ENCODE measurements around the gene SLC9A6.

Gene SLC9A6

DNA sequence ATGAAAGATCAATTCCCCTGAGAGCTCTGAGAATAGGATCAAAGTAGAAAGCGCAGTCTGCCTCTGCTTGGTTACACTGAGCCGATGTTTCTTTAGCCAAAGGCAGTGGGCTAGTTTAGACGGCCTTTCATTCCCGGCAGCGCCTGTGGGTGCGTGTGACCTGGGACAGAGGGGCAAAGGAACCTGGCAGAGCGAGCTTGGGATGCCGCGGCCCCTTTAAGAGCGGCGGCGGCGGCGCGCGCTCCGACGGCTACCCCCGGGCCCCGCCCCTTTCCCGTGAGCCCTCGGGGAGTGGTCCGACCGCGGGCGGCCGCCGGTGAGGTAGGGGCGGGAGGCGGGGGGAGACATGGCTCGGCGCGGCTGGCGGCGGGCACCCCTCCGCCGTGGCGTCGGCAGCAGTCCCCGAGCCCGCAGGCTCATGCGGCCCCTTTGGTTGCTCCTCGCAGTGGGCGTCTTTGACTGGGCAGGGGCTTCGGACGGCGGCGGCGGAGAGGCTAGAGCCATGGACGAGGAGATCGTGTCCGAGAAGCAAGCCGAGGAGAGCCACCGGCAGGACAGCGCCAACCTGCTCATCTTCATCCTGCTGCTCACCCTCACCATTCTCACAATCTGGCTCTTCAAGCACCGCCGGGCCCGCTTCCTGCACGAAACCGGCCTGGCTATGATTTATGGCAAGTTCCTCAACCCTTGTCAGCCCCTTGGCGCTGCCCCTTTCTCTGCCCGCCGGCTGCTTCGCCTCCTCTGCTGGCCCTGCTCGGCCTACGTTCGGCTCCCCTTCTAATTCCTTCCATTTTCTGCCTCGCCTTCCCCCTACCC is at the start of gene SLC9A6:
TSS of gene SLC9A6 (plus strand) at position 279 of the 816 bp plus-strand sequence. CDS start at position 503, 224 bp downstream.
- DNase-seq (ENCODE audit: low read depth): peak; percentile 30

DNA sequence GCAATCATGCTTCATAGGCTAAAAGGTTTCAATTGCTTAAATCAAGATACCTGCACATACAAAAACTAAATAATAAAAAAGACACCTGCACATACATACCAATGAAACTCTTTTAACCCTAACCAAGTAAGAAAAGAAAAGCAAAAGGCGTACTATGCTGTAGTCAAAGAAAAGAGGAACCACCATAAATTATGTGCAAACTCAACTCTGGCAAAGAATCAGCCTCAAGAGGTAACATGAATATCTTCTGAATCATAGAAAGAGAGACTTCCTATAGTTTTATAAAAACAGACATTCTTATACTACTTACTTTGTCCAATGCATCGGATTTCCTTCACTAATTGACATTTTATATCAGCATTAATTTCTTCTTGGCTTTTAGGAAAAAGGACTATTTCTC is 40.7 kb upstream of the SLC9A6 start:
- DNase-seq (ENCODE audit: low read depth): no peak

GRCh38 chrX:135951291-135951690 is 33.9 kb upstream of the SLC9A6 start:
- DNase-seq (ENCODE audit: low read depth): no peak

GRCh38 chrX:135973025-135973547 is 12.1 kb upstream of the SLC9A6 start:
- no peak for DNase-seq (ENCODE audit: low read depth)

- peak; percentile 61 for DNase-seq (ENCODE audit: low read depth)
Measured at GRCh38 chrX:135973548-135974278, 11.5 kb upstream of the SLC9A6 start, which contains the start of gene MMGT1. MMGT1 (minus strand) TSS chrX:135973988; CDS start chrX:135973675, 313 bp downstream.

DNA sequence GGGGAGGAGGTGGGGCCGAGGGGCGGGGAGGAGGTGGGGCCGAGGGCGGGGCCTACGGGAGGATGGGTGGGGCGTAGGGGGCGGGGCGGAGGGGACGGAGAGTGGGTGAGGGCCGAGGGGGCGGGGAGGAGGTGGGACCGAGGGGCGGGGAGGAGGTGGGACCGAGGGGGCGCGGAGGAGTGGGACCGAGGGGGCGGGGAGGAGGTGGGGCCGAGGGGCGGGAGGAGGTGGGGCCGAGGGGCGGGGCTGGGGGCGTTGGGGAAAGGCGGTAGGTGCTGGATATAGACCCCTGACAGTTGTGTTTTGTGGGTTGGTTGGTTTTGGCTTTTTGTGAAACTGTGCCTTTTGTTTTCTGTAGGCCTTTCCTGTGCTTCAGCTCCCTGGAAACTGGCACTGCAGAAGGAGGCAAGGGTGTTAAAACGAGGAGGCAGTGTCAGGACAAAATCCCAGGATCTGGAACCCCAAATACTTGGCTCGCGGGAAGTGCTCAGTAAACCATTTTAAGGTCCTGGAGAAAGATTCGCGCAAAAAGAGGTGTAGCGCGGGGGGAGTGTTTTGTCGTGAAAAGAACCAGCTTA is 10.9 kb upstream of the SLC9A6 start:
- peak; percentile 47 for DNase-seq (ENCODE audit: low read depth)

DNA sequence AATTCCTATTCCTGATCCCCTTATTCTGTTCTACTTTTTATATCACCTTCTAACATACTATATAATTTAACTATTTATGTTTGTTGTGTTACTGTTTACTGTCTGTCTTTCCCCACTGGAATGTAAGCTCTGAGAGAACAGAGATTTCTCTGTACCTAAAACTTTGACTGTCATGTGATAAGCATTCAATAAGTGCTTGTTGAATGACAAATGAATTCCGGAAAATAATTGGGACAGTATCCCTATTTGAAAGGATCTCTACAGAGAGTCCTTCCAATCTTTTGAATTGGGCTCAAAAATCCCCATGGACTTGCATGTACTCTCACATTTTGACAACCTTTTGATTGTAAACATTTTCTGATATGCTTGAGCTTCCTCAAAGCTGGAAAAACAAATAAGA is 9.8 kb upstream of the SLC9A6 start:
- DNase-seq (ENCODE audit: low read depth): no peak

DNA sequence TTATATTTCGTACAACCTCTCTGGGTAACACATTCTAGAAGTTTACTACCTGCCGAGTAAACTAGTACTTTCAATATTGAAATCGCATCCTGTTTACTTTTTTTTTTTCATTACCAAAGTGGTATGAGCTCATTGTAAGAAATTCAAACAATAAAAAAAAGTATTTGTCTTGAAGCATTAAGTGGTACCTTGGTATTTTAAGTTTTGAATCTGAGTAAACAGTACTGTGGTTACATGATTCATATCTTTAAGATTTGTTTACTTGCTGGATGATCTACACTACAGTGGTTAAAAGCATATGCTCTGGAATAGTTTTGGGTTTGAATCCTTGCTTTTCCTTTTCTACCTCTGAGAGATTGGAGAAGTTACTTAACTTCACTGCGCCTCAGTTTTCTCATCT is 7.6 kb upstream of the SLC9A6 start:
- DNase-seq (ENCODE audit: low read depth): no peak

- DNase-seq (ENCODE audit: low read depth): no peak
Measured at GRCh38 chrX:135981010-135981409, 4.2 kb upstream of the SLC9A6 start.

DNA sequence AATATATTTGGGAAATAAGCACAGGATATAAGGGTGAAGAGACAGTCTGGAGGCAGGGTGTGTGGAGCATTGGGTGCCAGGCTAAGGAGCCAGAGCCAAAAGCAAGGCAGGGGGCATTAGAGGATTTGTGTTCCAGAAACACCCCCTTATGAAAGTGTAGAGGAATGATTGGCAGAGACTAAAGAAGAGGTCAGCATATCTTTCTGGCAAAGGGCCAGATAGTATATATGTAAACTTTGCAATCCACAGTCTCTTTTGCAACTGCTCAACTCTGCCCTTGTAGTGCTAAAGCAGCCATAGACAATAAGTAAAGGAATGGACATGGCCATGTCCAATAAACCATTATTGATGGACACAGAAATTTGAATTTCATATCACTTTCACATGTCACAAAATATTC is 3.6 kb upstream of the SLC9A6 start:
- DNase-seq (ENCODE audit: low read depth): no peak

GRCh38 chrX:135982860-135983259 is 2.4 kb upstream of the SLC9A6 start:
- DNase-seq (ENCODE audit: low read depth): no peak

- DNase-seq (ENCODE audit: low read depth): no peak
Measured at GRCh38 chrX:135984256-135984655, 979 bp upstream of the SLC9A6 start.

- DNase-seq (ENCODE audit: low read depth): no peak
Measured at GRCh38 chrX:135984791-135985156, 461 bp upstream of the SLC9A6 start.

GRCh38 chrX:135985973-135986310 is 707 bp downstream of the SLC9A6 start:
- no peak for DNase-seq (ENCODE audit: low read depth)

DNA sequence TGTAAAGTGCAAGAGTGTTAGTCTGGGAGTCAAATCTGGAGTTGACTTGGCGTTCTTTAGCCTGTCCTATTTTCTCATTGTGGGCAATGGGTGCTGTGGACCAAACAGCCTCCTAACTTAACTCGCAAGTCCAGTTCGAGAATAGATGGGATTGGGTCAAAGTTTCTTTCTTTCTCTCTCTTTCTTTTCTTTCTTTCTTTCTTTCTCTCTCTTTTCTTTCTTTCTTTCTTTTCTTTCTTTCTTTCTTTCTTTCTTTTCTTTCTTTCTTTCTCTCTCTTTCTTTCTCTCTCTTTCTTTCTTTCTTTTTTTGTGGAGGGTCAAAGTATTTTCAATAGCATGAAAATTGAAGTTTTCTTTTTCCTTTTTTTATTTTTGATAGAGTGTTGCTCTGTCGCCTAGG is 3.0 kb downstream of the SLC9A6 start:
- DNase-seq (ENCODE audit: low read depth): no peak

DNA sequence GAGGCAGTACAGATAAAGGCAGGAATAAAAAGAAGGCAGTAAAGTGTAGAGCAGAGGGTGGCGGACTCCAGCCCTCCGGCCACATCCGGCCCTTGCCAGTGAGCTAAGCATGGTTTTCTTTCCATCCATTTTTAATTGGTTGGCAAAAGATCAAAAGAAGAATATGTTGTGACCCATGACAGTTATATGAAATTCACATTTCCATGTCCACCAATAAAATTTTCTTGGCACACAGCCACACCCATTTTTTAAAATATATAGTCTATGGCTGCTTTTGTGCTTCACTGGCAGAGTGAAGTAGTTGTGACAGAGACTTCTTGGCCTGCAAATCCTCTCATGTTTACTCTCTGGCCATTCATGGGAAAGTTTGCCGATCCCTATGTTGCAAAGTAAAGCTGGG is 29.8 kb downstream of the SLC9A6 start:
- DNase-seq (ENCODE audit: low read depth): no peak

- no peak for DNase-seq (ENCODE audit: low read depth)
Measured at GRCh38 chrX:136016881-136017280, 31.6 kb downstream of the SLC9A6 start.

GRCh38 chrX:136019226-136019625 is 34.0 kb downstream of the SLC9A6 start:
- no peak for DNase-seq (ENCODE audit: low read depth)

DNA sequence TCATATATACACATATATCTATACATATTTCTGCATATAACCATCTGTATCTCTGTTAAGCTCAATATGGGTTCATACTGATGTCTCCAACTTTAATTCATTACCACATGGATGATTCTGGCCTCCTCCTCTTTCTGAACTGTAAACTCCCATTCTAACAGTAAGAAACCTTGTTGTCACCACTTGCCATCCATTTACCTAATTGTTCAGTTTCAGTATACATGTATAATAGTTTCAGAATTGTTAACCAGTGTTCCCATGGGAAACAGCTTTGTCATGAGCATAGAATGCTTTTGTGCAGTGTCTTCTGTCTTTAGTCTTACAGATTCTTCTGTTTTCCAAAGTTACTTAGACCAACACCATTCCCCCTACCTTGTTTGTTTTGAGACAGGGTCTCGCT is 35.9 kb downstream of the SLC9A6 start:
- DNase-seq (ENCODE audit: low read depth): no peak

- no peak for DNase-seq (ENCODE audit: low read depth)
Measured at GRCh38 chrX:136021903-136022302, 36.7 kb downstream of the SLC9A6 start.

GRCh38 chrX:136025091-136025490 is 39.9 kb downstream of the SLC9A6 start:
- no peak for DNase-seq (ENCODE audit: low read depth)

- DNase-seq (ENCODE audit: low read depth): no peak
Measured at GRCh38 chrX:136028383-136028984, 43.2 kb downstream of the SLC9A6 start.
